Esophagus squamous epithelium (tissue), 5 donors: Measurements from ENCODE around the gene PKD2. TPM values are rescaled to one million over a fixed set of nuclear protein-coding genes. Genes with fewer than 3 reads are reported as not detected.

Experiments
- DNase-seq: peaks from one replicate; lab custom pipeline; 2025; lab: John Stamatoyannopoulos, UW
- H3K27ac ChIP-seq, 4 donors: fragments of 200-600 bp; sonication (generic); one replicate each; pipeline ENCODE4 v1.5.1; 2016 to 2019; ENCODE audit warnings: mild to moderate bottlenecking in 1 of 4
- H3K27me3 ChIP-seq, 4 donors: fragments of 200-600 bp; sonication (generic); 1 replicate in 3 of 4; 2 replicates in 1 of 4; pipeline versions ENCODE4 v1.5.1 to v1.6.0; 2017 to 2021; ENCODE audit warnings: antibody characterized with exemption in 1 of 4
- H3K36me3 ChIP-seq, 3 donors: fragments of 200-600 bp; sonication (generic); one replicate each; pipeline ENCODE4 v1.5.1; 2016 to 2019
- H3K4me1 ChIP-seq, 3 donors: fragments of 200-600 bp; sonication (generic); one replicate each; pipeline ENCODE4 v1.5.1; 2017 to 2019
- H3K4me3 ChIP-seq, 4 donors: fragments of 200-600 bp; sonication (generic); 1 replicate in 3 of 4; 2 replicates in 1 of 4; pipeline ENCODE4 v1.5.1; 2016 to 2019; ENCODE audit warnings: mild to moderate bottlenecking in 2 of 4, moderate library complexity in 1 of 4
- H3K9me3 ChIP-seq, 3 donors: fragments of 200-600 bp; sonication (generic); one replicate each; pipeline ENCODE4 v1.5.1; 2016 to 2019
- POLR2A ChIP-seq, 4 donors: fragments of 450-650 bp; IDR thresholded peaks; one replicate each; pipeline ENCODE4 v1.6.1; 2017; ENCODE audit warnings: antibody characterized with exemption in 4 of 4, mild to moderate bottlenecking in 4 of 4, moderate library complexity in 3 of 4
- WGBS, 2 donors: methylation state at CpG; one replicate each; pipeline ENCODE4 v1.1.5; 2018; 5-methylcytosine and 5-hydroxymethylcytosine counted together
- intact Hi-C: fragments of 100-400 bp; cut with DNase I; formaldehyde crosslinking; loops from one replicate; pipeline ENCODE4 v1.15.0; 2022
- total RNA-seq, 4 donors: library from RNA; depleted of rRNA; stranded (reverse); fragments of >200 nt; gene quantifications; one replicate each; pipeline ENCODE4 v1.1.0, GENCODE V29; 2016
- TF ChIP-seq, protein P1 (sequence below), 6 experiments: fragments of 450-650 bp in 4 of 6; fragments of 200-600 bp in 2 of 6; sonication (generic) in 2 of 6; IDR thresholded peaks; one replicate each; pipeline ENCODE4 v1.5.1; 2016 to 2019; ENCODE audit warnings: antibody characterized with exemption in 6 of 6, mild to moderate bottlenecking in 4 of 6, moderate library complexity in 4 of 6
- donor health status: DM: yes; HTN: yes; CAD: no.

PKD2 gene
- total RNA-seq = 10 to 100 TPM in 3 of 4 donors, 1 to 10 TPM in 1; 9.4 to 34.7 (median 13.9) TPM

- TF ChIP-seq, protein P1, sequence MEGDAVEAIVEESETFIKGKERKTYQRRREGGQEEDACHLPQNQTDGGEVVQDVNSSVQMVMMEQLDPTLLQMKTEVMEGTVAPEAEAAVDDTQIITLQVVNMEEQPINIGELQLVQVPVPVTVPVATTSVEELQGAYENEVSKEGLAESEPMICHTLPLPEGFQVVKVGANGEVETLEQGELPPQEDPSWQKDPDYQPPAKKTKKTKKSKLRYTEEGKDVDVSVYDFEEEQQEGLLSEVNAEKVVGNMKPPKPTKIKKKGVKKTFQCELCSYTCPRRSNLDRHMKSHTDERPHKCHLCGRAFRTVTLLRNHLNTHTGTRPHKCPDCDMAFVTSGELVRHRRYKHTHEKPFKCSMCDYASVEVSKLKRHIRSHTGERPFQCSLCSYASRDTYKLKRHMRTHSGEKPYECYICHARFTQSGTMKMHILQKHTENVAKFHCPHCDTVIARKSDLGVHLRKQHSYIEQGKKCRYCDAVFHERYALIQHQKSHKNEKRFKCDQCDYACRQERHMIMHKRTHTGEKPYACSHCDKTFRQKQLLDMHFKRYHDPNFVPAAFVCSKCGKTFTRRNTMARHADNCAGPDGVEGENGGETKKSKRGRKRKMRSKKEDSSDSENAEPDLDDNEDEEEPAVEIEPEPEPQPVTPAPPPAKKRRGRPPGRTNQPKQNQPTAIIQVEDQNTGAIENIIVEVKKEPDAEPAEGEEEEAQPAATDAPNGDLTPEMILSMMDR (IDR thresholded peaks at IDR 0.05) = no peak
- peak in 2 of 4 donors; percentile 53 to 82 for TF ChIP-seq POLR2A (IDR thresholded peaks at IDR 0.05)
Observed at GRCh38 chr4:88007304-88008121, at the start of gene PKD2. PKD2 (plus strand) TSS chr4:88007635; CDS start chr4:88007734, 99 bp downstream.

GRCh38 chr4:87961993-87962392 is 45.4 kb upstream of the PKD2 start:
- Histone ChIP-seq H3K27me3 (peaks cover 0 to 8% (median 0%) of the 10 kb centered on the region in 4 donors), H3K27ac (no peak overlapping the region), H3K4me3 (no peak overlapping the region), H3K4me1 (no peaks in the 10 kb centered on the region), H3K9me3 (no peaks in the 10 kb centered on the region), H3K36me3 (no peaks in the 10 kb centered on the region)
- no peak for DNase-seq
- intact Hi-C loops = no loop called here
- WGBS, 2 donors = 20 to 34% methylated on average over 1 of the region's 1 CpG
- TF ChIP-seq POLR2A (IDR thresholded peaks at IDR 0.05) = no peak
- TF ChIP-seq, protein P1 (IDR thresholded peaks at IDR 0.05) = no peak

More at GRCh38 chr4:88007304-88008121, at the start of gene PKD2:
- Histone ChIP-seq H3K27me3 (no peaks in the 10 kb centered on the region), H3K4me3 (peak within 1 kb of the TSS; percentile 67 to 95 (median 82)), H3K36me3 (no peaks in the 10 kb centered on the region), H3K4me1 (peaks cover 5 to 50% (median 16%) of the 10 kb centered on the region in 3 donors), H3K27ac (peak within 1 kb of the TSS; percentile 82 to 93 (median 88)), H3K9me3 (no peaks in the 10 kb centered on the region)
- WGBS, 2 donors = 0 to 11% methylated on average over 3 to 4 of the region's 116 CpGs
- intact Hi-C loops = no loop called here
- DNase-seq = no peak

- Histone ChIP-seq H3K9me3 (no peaks in the 10 kb centered on the region), H3K27me3 (peaks cover 0 to 14% (median 0%) of the 10 kb centered on the region in 4 donors), H3K27ac (no peak overlapping the region), H3K36me3 (no peaks in the 10 kb centered on the region), H3K4me1 (no peaks in the 10 kb centered on the region), H3K4me3 (no peak overlapping the region)
- 73 to 80% methylated on average over 5 of the region's 5 CpGs for WGBS, 2 donors
- intact Hi-C loops = no loop called here
- no peak for DNase-seq
- TF ChIP-seq, protein P1 (IDR thresholded peaks at IDR 0.05) = no peak
- TF ChIP-seq POLR2A (IDR thresholded peaks at IDR 0.05) = no peak
Observed at GRCh38 chr4:87962398-87963146, 44.9 kb upstream of the PKD2 start.

DNA sequence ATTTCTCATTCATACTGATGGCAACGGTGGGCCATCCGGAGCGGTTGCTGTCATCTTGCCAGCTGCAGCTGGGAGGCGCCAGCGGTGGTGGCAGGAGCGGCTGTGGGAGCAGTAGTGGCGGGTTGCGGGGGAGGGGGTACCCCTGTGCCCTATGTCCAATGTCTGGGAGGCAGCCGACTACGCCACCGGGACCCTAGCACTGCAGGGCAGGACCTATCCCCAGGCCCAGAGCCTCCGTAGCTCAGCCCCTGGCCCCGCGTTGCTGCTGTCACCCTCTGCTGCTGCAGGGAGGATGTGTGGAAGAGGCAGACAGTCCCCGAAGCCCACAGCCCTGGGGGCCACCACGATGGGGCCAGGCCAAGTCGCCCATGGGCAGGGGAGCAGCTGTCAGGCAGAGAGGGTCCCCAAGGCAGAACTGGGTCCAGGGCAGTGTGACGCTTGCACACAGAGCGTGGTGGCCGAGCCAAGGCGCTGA is 41.9 kb upstream of the PKD2 start:
- 91% methylated on average over 8 to 10 of the region's 21 CpGs for WGBS, 2 donors
- intact Hi-C loops = no loop called here
- H3K4me3 ChIP-seq = no peak overlapping the region
- TF ChIP-seq POLR2A (IDR thresholded peaks at IDR 0.05) = no peak
- TF ChIP-seq, protein P1 (IDR thresholded peaks at IDR 0.05) = no peak
- peaks cover 0 to 26% (median 0%) of the 10 kb centered on the region in 4 donors for H3K27me3 ChIP-seq
- no peaks in the 10 kb centered on the region for H3K9me3 ChIP-seq
- H3K36me3 ChIP-seq = no peaks in the 10 kb centered on the region
- no peak overlapping the region for H3K27ac ChIP-seq
- no peaks in the 10 kb centered on the region for H3K4me1 ChIP-seq
- DNase-seq = no peak
